GDM1 (cell line): ENCODE data around the gene PKHD1.
"Not testable (repeated sequence)": the region's sequence is repeated elsewhere in the genome, so short reads cannot be mapped to it uniquely, and the experiment has no call there.

ENCODE experiments used
- DNase-seq: peaks from one replicate; lab custom pipeline; 2025; lab: John Stamatoyannopoulos, UW

The PKHD1 gene

GRCh38 chr6:51855310-51856082, 231.9 kb downstream of the PKHD1 start:
- DNase-seq: peak; percentile 31

- no peak for DNase-seq
Measured at GRCh38 chr6:51854876-51855275, 232.5 kb downstream of the PKHD1 start.

- no peak for DNase-seq
Measured at GRCh38 chr6:51854347-51854746, 233.1 kb downstream of the PKHD1 start.

GRCh38 chr6:51853109-51853508, 234.3 kb downstream of the PKHD1 start:
- not testable (repeated sequence) for DNase-seq

GRCh38 chr6:51846531-51846930, 240.9 kb downstream of the PKHD1 start:
- no peak for DNase-seq

- DNase-seq: no peak
Measured at GRCh38 chr6:51844336-51844735, 243.1 kb downstream of the PKHD1 start.

GRCh38 chr6:51843456-51844056, 243.9 kb downstream of the PKHD1 start:
- DNase-seq: no peak

- no peak for DNase-seq
Measured at GRCh38 chr6:51842804-51843378, 244.5 kb downstream of the PKHD1 start.

- DNase-seq: no peak
Measured at GRCh38 chr6:51842061-51842803, 245.2 kb downstream of the PKHD1 start.

GRCh38 chr6:51841626-51842025, 245.8 kb downstream of the PKHD1 start:
- DNase-seq: no peak

- DNase-seq: no peak
Measured at GRCh38 chr6:51839726-51840374, 247.6 kb downstream of the PKHD1 start.

- no peak for DNase-seq
Measured at GRCh38 chr6:51830666-51831065, 256.7 kb downstream of the PKHD1 start.

GRCh38 chr6:51827580-51827979, 259.8 kb downstream of the PKHD1 start:
- no peak for DNase-seq

GRCh38 chr6:51824940-51825339, 262.5 kb downstream of the PKHD1 start:
- no peak for DNase-seq

- no peak for DNase-seq
Measured at GRCh38 chr6:51820555-51820954, 266.9 kb downstream of the PKHD1 start.

- no peak for DNase-seq
Measured at GRCh38 chr6:51818520-51819022, 268.8 kb downstream of the PKHD1 start.

GRCh38 chr6:51817832-51818231, 269.6 kb downstream of the PKHD1 start:
- DNase-seq: no peak

GRCh38 chr6:51814418-51814817, 273.0 kb downstream of the PKHD1 start:
- DNase-seq: no peak

- DNase-seq: no peak
Measured at GRCh38 chr6:51813904-51814303, 273.5 kb downstream of the PKHD1 start.

GRCh38 chr6:51812231-51812630, 275.2 kb downstream of the PKHD1 start:
- no peak for DNase-seq

- DNase-seq: no peak
Measured at GRCh38 chr6:51805517-51805916, 281.9 kb downstream of the PKHD1 start.

GRCh38 chr6:51800603-51801002, 286.8 kb downstream of the PKHD1 start:
- no peak for DNase-seq
